ENCODE data around the gene AURKAIP1. TPM values are rescaled to one million over a fixed set of nuclear protein-coding genes. Genes with fewer than 3 reads are reported as not detected.
A peak's percentile ranks its signal among the peaks of the same experiment; 100 is the strongest.

The AURKAIP1 gene
- total and polyA plus RNA-seq, 9 of the 15 experiments (the other 6 are each of a cell fraction or from before 2014, with no cell fraction given): 7.8 to 478 (median 92.0) TPM

DNA sequence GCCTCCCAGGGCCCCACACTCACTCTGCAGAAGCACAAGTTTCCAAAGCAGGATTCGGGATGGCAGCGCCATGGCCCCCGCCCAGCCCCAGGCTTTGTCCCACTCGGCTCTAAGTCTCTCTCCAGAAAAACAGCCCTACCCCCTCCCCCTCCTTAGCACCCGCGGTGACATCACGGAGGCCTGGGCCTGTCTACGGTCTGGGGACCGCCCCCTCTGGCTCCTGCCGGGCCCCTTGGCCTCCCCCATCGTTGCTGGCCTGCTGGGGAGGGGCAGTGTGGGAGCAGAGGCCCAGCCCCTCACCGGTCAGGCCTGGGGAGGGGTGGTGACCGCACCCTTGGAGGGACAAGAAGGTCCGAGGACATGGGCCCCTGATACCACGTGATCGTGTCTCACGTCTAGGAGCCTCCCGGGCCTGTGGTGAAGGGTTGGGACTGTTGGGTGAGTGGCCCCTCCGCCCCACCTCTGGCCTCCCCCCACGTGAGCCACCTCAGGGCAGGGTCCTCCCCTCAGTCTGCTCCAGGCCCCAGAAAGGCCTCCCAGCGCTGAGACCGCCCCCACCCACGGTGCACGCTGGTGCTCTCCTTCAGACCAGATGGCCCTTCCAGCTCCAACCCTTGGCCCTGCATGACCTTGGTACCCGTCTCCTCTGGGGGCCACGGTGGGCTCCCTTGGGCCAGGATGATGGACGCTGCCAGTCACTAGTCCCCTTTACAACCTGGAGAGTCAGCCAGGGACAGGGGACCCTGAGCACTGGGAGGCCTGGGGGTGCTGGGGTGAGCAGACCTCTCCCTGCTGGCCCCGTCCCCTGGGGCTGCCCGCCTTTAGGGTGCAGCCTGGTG is 16.4 kb downstream of the AURKAIP1 start, which contains the start of gene MXRA8 (continued):
- TF ChIP-seq L3MBTL2 (IDR thresholded peaks at IDR 0.05) (peak; percentile 79), STAG1 (CRISPR knock-in tag; IDR thresholded peaks at IDR 0.05; ENCODE audit: borderline replicate concordance) (no peak; the same call in 1 of the 2 replicates), ZSCAN32 (CRISPR knock-in tag; IDR thresholded peaks at IDR 0.05) (no peak), TRIM28 (IDR thresholded peaks at IDR 0.05) (no peak), HIVEP1 (CRISPR knock-in tag; IDR thresholded peaks at IDR 0.05) (no peak), YBX1 (IDR thresholded peaks at IDR 0.05) (no peak), ZC3H8 (IDR thresholded peaks at IDR 0.05) (no peak), TGIF2 (CRISPR knock-in tag; IDR thresholded peaks at IDR 0.05) (no peak), RBFOX2 (IDR thresholded peaks at IDR 0.05; ENCODE audit: low read depth, low read length) (peak; percentile 72), TOE1 (IDR thresholded peaks at IDR 0.05; ENCODE audit: borderline replicate concordance) (peak; percentile 97), TOE1 (CRISPR knock-in tag; IDR thresholded peaks at IDR 0.05; ENCODE audit: borderline replicate concordance, low read depth) (no peak), BACH1 (tag; IDR thresholded peaks at IDR 0.05) (no peak)
- TF ChIP-seq, protein P1, sequence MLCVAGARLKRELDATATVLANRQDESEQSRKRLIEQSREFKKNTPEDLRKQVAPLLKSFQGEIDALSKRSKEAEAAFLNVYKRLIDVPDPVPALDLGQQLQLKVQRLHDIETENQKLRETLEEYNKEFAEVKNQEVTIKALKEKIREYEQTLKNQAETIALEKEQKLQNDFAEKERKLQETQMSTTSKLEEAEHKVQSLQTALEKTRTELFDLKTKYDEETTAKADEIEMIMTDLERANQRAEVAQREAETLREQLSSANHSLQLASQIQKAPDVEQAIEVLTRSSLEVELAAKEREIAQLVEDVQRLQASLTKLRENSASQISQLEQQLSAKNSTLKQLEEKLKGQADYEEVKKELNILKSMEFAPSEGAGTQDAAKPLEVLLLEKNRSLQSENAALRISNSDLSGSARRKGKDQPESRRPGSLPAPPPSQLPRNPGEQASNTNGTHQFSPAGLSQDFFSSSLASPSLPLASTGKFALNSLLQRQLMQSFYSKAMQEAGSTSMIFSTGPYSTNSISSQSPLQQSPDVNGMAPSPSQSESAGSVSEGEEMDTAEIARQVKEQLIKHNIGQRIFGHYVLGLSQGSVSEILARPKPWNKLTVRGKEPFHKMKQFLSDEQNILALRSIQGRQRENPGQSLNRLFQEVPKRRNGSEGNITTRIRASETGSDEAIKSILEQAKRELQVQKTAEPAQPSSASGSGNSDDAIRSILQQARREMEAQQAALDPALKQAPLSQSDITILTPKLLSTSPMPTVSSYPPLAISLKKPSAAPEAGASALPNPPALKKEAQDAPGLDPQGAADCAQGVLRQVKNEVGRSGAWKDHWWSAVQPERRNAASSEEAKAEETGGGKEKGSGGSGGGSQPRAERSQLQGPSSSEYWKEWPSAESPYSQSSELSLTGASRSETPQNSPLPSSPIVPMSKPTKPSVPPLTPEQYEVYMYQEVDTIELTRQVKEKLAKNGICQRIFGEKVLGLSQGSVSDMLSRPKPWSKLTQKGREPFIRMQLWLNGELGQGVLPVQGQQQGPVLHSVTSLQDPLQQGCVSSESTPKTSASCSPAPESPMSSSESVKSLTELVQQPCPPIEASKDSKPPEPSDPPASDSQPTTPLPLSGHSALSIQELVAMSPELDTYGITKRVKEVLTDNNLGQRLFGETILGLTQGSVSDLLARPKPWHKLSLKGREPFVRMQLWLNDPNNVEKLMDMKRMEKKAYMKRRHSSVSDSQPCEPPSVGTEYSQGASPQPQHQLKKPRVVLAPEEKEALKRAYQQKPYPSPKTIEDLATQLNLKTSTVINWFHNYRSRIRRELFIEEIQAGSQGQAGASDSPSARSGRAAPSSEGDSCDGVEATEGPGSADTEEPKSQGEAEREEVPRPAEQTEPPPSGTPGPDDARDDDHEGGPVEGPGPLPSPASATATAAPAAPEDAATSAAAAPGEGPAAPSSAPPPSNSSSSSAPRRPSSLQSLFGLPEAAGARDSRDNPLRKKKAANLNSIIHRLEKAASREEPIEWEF (CRISPR knock-in tag; IDR thresholded peaks at IDR 0.05): no peak
- TF ChIP-seq, protein P2, sequence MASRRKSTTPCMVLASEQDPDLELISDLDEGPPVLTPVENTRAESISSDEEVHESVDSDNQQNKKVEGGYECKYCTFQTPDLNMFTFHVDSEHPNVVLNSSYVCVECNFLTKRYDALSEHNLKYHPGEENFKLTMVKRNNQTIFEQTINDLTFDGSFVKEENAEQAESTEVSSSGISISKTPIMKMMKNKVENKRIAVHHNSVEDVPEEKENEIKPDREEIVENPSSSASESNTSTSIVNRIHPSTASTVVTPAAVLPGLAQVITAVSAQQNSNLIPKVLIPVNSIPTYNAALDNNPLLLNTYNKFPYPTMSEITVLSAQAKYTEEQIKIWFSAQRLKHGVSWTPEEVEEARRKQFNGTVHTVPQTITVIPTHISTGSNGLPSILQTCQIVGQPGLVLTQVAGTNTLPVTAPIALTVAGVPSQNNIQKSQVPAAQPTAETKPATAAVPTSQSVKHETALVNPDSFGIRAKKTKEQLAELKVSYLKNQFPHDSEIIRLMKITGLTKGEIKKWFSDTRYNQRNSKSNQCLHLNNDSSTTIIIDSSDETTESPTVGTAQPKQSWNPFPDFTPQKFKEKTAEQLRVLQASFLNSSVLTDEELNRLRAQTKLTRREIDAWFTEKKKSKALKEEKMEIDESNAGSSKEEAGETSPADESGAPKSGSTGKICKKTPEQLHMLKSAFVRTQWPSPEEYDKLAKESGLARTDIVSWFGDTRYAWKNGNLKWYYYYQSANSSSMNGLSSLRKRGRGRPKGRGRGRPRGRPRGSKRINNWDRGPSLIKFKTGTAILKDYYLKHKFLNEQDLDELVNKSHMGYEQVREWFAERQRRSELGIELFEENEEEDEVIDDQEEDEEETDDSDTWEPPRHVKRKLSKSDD (conservative IDR thresholded peaks at IDR 0.05; ENCODE audit: low read length): no peak
- TF ChIP-seq, protein P3, sequence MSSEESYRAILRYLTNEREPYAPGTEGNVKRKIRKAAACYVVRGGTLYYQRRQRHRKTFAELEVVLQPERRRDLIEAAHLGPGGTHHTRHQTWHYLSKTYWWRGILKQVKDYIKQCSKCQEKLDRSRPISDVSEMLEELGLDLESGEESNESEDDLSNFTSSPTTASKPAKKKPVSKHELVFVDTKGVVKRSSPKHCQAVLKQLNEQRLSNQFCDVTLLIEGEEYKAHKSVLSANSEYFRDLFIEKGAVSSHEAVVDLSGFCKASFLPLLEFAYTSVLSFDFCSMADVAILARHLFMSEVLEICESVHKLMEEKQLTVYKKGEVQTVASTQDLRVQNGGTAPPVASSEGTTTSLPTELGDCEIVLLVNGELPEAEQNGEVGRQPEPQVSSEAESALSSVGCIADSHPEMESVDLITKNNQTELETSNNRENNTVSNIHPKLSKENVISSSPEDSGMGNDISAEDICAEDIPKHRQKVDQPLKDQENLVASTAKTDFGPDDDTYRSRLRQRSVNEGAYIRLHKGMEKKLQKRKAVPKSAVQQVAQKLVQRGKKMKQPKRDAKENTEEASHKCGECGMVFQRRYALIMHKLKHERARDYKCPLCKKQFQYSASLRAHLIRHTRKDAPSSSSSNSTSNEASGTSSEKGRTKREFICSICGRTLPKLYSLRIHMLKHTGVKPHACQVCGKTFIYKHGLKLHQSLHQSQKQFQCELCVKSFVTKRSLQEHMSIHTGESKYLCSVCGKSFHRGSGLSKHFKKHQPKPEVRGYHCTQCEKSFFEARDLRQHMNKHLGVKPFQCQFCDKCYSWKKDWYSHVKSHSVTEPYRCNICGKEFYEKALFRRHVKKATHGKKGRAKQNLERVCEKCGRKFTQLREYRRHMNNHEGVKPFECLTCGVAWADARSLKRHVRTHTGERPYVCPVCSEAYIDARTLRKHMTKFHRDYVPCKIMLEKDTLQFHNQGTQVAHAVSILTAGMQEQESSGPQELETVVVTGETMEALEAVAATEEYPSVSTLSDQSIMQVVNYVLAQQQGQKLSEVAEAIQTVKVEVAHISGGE (CRISPR knock-in tag; IDR thresholded peaks at IDR 0.05): peak in 1 of 3 experiments; percentile 60; a peak in 2 of 6 replicates

Data from K562 (cell line).